ENCODE measurements around the gene NDUFA6. TPM values are rescaled to one million over a fixed set of nuclear protein-coding genes. Genes with fewer than 3 reads are reported as not detected.

The NDUFA6 gene
- total and polyA plus RNA-seq, 4 donors: 37.9 to 118 (median 70.1) TPM

- Histone ChIP-seq H3K4me3 (no peak overlapping the region), H3K9ac (ENCODE audit: insufficient read depth in 1 of 2, low read length in 2 of 2) (no peak overlapping the region), H3K27ac (ENCODE audit: low read depth in 1 of 2, low read length in 1 of 2) (no peak overlapping the region), H3K9me3 (ENCODE audit: control insufficient read depth in 4 of 4, insufficient read depth in 3 of 4, low read length in 3 of 4) (peaks cover 0 to 2% (median 0%) of the 10 kb centered on the region in 4 donors), H3K4me1 (ENCODE audit: control insufficient read depth in 5 of 5, insufficient read depth in 5 of 5, low read length in 5 of 5) (peaks cover 0 to 17% (median 4%) of the 10 kb centered on the region in 5 donors), H3K27me3 (ENCODE audit: control insufficient read depth in 3 of 3, insufficient read depth in 3 of 3, low read length in 2 of 3) (no peaks in the 10 kb centered on the region), H3K36me3 (ENCODE audit: control insufficient read depth in 4 of 4, insufficient read depth in 4 of 4, low read length in 4 of 4) (peaks cover 7 to 37% (median 14%) of the 10 kb centered on the region in 4 donors)
- DNase-seq (no peak), ATAC-seq (ENCODE audit: insufficient read depth, low FRiP score) (no peak)
- 97 to 98% methylated on average over 10 of the region's 10 CpGs for WGBS, 2 donors
- TF ChIP-seq CTCF (IDR thresholded peaks at IDR 0.05; ENCODE audit: control extremely low read depth, extremely low read depth): no peak
Observed at GRCh38 chr22:42066937-42067336, 23.6 kb downstream of the NDUFA6 start.

DNA sequence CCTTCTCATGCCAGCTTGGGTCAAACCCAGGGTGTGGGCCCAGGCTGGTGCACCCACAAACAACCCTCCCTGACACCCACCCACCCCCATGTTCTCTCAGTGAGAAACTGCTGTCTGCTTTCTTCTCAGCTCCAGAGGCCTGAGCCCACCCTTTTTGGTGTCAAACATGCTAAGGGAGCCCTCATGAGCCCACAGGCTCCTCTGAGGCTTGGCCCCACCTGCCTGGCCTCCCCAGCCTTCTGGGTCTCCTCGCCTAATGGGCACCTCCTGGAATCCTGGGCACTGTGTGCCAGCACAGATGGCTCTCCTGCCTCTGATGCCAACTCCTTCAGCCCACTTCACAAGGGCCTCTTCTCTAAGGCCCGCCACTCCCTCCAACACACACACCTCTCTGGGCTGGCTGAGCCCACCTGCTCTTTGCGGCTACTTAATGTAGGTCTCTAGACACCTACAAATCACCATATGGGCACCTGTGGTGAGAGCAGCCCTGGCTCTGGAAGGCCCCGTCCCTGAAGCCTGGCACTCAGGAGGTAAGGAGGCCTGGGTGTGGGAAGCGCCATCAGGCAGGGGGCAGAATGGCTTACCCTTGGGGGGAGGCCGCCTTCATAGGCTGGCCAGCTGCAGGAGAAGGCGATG lies 24.3 kb downstream of the NDUFA6 start:
- Histone ChIP-seq H3K4me3 (no peak overlapping the region), H3K36me3 (ENCODE audit: control insufficient read depth in 4 of 4, insufficient read depth in 4 of 4, low read length in 4 of 4) (peaks cover 7 to 40% (median 14%) of the 10 kb centered on the region in 4 donors), H3K4me1 (ENCODE audit: control insufficient read depth in 5 of 5, insufficient read depth in 5 of 5, low read length in 5 of 5) (peaks cover 0 to 13% (median 4%) of the 10 kb centered on the region in 5 donors), H3K27me3 (ENCODE audit: control insufficient read depth in 3 of 3, insufficient read depth in 3 of 3, low read length in 2 of 3) (no peaks in the 10 kb centered on the region), H3K27ac (ENCODE audit: low read depth in 1 of 2, low read length in 1 of 2) (no peak overlapping the region), H3K9me3 (ENCODE audit: control insufficient read depth in 4 of 4, insufficient read depth in 3 of 4, low read length in 3 of 4) (peaks cover 0 to 3% (median 0%) of the 10 kb centered on the region in 4 donors), H3K9ac (ENCODE audit: insufficient read depth in 1 of 2, low read length in 2 of 2) (no peak overlapping the region)
- WGBS, 2 donors: 95% methylated on average over 7 of the region's 7 CpGs
- DNase-seq: no peak
- no peak for ATAC-seq (ENCODE audit: insufficient read depth, low FRiP score)
- TF ChIP-seq CTCF (IDR thresholded peaks at IDR 0.05; ENCODE audit: control extremely low read depth, extremely low read depth): no peak

DNA sequence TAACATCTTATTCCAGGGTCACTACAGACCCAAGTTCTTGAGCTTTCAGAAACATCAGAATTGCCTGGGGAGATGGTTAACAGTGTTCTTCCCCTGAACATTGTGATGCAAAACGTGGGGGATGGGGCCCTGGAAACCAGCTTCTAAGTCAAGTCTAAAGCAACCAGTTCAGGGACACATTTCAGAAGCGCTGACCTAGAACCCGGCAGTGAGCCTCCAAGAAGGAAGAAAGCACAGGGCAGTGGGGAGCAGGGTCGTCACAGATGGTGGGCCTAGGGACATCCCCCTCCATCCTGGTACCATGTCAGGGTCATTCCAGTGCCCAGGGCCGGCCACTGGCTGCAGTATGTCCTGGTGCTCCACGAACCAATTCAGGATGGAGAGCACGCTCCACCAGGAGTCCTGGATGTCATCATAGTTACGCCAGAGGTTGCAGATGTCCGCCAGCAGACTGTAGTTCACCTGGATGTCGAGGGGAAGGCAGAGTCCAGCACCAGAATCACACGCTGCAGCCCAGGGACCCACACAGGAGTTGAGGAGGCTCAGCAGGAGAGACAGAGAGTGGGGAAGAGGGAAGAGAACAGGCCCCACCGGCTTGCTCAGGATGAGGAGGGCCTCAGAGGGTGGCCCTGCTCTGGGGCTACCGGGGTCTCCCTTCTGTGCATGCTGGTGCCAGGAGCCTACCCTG lies 25.0 kb downstream of the NDUFA6 start:
- Histone ChIP-seq H3K27me3 (ENCODE audit: control insufficient read depth in 3 of 3, insufficient read depth in 3 of 3, low read length in 2 of 3) (no peaks in the 10 kb centered on the region), H3K4me3 (no peak overlapping the region), H3K36me3 (ENCODE audit: control insufficient read depth in 4 of 4, insufficient read depth in 4 of 4, low read length in 4 of 4) (peaks cover 7 to 46% (median 14%) of the 10 kb centered on the region in 4 donors), H3K9me3 (ENCODE audit: control insufficient read depth in 4 of 4, insufficient read depth in 3 of 4, low read length in 3 of 4) (peaks cover 0 to 4% (median 0%) of the 10 kb centered on the region in 4 donors), H3K4me1 (ENCODE audit: control insufficient read depth in 5 of 5, insufficient read depth in 5 of 5, low read length in 5 of 5) (peaks cover 0 to 9% (median 4%) of the 10 kb centered on the region in 5 donors), H3K27ac (ENCODE audit: low read depth in 1 of 2, low read length in 1 of 2) (no peak overlapping the region), H3K9ac (ENCODE audit: insufficient read depth in 1 of 2, low read length in 2 of 2) (no peak overlapping the region)
- 89 to 93% methylated on average over 13 of the region's 13 CpGs for WGBS, 2 donors
- ATAC-seq (ENCODE audit: insufficient read depth, low FRiP score): no peak
- DNase-seq: no peak
- TF ChIP-seq CTCF (IDR thresholded peaks at IDR 0.05; ENCODE audit: control extremely low read depth, extremely low read depth): no peak
